HG02870 (cell line): ENCODE measurements around the gene TBC1D1.
A peak's percentile ranks its signal among the peaks of the same experiment; 100 is the strongest.

Experiments used
- ATAC-seq: cut with Tn5 transposase; IDR thresholded peaks from one replicate; pipeline ENCODE4 v1.9.1; 2021; ENCODE audit warnings: mild to moderate bottlenecking, moderate library complexity; ENCODE audit not compliant: unreplicated experiment

Gene TBC1D1

DNA sequence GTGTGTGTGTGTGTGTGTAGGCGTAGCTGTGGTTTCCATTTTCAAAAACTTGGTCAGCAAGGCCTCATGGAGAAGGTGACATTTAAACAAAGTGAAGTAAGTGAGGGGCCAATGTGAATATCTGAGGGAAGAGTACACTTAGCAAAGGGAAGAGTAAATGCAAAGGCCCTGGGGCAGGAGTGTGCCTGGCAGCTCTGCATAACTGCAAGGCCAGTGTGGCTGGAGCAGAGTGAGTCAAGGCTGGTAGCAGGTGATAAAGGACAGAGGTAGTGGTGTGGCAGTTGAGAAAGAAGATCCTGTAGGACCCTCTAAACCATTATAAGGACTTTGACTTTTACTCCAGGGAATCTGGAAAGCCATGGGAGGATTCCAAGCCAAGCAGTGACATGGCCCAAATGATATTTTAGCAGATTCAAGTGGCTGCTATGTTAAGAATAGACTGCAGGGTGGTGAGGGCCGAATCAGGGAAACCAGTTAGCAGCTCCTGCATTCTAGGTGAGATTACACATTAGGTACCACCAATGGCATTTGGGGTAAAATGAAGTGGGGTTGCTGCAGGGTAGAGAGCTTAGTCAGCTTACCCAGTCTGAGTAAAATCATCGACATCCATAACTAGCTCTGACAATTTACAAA lies 5.9 kb upstream of the TBC1D1 start:
- ATAC-seq, result no peak

DNA sequence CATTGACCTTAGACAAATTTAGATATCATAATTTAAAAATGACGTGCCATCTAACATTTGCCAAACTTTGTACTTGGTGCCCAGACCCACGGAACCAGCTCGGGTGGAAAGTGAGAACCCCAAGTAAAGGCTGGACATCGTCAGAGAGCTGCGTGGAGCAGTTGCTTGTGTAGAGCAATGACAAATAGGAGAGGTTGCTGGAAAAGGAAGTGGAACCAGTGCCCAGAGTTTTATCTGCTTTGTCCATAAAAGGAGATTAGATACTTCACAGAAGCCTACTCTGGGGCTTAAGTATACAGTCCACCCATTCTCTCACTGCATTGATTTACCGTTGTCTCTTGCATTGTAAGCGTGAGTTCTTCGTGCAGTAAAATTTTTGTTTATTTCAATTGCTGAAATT lies 5.4 kb upstream of the TBC1D1 start:
- no peak for ATAC-seq

DNA sequence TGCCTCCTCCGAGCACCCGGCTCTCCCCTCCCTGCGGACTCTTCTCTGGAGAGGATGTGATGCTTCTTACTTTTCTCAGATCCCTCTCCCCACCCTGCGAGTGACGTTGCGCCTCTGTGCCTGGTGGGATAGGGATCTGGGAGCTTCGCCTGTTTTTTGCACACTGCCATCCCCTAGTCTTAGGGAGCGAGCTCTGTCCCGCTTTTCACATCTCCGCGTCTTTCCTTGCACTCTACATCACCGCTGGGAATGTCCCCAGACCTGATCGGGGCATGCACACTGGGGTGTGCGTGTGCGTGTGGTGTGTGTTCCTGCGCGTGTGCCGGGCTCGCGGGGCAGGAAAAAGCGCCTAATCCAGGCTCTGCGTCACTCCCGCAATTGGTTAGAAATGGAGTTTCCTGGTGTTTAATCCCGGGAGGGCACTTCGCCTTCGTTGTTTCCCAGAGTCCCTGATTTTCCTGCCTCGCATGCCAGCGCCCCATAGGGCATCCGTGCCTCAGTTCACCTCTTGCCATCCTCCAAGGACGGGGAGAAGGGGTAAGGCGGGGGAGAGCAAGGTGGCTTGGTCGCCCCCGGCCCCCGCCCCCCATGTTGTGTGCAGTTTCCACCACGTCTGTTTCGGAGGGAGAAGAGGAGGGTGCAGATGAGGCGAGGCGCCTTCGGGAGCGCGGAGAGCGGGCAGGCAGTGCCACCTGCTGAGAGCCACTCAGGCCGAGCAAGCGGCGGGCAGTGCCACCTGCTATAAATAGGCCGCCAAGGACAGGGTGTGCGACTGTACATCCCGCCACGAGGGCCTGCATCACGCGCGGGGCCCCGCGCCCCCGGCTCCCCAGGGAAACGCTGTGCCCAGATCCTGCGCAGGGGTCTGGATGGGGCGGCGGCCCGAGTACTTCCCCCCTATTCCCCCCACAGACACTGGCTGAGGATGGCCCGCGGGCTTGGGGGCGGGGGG lies 759 bp upstream of the TBC1D1 start:
- no peak for ATAC-seq

DNA sequence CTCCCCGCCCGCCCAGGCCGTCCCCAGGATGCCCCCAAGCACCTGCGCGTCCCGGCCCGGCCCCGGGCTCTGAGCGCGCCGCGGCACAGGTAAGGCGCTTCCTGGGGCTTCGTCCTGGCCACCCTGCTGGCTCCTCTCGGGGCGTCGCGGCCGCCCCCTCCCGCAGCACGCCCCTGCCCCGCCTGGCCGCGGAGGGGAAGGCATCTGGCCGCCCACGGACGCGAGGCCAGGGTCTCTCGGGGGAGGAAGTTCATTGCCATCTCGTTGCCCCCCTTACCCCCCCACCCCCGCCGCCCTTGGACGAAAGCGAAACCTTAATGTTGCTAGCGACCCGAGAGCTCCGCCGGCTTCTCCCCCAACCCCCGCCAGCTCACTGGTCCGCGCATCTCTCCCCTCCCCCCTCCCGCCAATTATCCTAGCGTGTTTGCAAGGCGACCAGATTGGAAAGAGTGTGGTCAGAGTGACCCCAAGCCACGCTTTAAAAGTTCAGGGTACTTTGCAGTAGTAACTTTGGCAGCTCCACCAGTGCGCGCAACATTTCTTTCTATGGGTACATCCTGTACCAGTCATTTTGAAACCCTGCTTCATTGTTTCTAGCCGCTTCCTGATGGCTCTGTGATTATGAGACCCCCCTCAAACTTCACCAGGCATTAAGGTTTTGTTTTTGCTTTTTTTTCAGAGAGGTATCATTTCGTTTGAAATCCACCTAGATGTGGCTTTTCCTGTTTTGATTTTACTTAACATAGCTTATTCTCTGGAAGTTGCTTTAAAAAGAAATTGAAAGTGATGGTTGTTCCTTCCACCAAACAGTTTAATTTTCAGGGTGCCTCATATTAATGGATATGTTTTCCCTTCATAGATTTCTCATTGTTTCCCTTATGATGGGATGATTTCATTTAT lies 626 bp downstream of the TBC1D1 start:
- peak; percentile 59 for ATAC-seq

DNA sequence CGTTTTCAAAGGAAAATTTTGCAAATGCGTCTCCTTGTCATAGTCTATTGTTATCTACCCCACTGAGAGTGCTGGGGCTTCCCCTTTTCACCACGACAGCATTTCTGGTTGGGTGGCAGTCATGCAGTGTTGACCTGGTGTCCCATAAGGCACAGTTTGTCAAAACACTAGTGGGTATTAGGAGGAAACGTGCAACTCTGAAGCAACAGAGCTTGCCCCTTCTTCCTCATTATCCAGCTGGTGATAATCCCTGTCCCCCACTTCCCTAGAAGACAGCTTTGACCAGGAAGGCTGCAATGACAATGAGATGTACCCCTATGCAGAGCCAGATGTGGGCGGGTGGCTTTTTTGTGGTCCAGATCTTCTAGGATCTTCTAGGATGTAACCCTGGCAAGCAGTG lies 1.8 kb downstream of the TBC1D1 start:
- peak; percentile 58 for ATAC-seq

DNA sequence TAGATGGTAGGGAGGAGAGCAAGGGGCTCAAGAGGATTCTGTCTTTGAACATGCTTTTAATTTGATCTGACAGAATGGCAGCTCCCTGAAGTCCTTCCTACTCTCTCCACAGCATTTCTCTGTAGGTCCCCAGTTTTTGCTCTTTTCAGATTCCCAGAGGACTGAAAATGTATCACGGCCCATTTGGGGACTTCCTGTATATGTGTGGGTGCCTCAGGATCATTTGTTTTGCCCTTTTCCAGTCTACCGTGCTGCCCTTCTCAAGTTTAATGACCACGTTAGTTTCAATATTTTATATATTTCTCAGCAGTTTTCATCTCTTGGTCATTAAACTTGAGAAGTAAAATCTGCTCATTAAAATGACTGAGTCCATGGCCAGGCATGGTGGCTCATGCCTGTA lies 2.3 kb downstream of the TBC1D1 start:
- no peak for ATAC-seq

DNA sequence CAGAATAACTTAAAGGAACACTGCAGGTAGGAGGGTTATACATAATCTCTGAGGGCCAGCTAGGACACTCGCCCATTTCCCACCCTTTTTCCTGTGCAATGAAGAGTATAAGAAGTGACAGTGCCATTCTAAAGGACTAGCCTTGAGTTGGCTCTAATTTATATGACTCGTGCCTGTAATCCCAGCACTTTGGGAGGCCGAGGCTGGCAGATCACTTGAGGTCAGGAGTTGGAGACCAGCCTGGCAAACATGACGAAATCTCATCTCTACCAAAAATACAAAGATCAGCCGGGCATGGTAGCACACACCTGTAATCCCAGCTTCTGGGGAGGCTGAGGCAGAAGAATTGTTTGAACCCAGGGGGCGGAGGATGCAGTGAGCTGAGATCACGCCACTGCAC lies 4.4 kb downstream of the TBC1D1 start:
- ATAC-seq, result no peak

DNA sequence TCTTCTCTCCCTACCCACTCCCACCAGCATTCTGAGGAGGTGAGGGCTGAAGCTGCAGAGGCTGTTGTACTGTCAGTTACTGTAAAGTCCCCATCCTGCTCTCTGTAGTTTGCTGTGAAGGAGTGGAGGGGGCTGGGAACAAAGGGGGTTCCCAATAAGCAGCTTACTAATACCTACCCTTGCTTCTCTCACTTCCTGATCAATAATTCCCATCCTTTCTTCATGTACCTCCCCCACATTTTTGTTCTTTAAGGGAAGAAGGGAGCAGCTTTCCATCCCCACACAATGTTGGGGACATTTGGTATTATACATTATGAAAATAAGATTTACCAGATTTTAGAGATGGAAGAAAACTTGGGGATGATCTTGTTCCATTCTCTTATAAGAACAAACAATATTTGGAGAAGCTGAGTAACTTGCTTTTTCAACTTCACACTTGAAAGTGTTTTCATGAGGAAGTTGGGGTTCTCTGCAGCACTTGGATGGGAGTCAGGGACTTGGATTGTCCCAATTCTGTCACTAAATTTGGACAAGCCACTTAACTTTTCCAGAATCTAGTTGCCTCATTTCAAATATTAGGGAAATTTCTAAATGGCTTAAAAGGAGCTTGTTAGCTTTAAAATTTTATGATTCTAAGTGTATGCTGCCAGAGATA lies 5.4 kb downstream of the TBC1D1 start:
- no peak for ATAC-seq

DNA sequence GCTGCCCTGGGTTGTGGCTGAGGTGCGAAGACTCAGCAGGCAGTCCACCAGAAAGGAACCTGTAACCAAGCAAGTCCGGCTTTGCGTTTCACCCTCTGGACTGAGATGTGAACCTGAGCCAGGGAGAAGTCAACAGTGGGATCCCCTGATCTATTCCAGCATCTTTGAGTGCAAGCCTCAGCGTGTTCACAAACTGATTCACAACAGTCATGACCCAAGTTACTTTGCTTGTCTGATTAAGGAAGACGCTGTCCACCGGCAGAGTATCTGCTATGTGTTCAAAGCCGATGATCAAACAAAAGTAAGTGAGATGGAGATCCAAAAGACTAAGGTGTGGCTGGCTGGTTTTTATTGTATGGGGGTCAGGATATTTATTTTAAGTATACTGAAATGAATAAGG lies 11.3 kb downstream of the TBC1D1 start:
- no peak for ATAC-seq

DNA sequence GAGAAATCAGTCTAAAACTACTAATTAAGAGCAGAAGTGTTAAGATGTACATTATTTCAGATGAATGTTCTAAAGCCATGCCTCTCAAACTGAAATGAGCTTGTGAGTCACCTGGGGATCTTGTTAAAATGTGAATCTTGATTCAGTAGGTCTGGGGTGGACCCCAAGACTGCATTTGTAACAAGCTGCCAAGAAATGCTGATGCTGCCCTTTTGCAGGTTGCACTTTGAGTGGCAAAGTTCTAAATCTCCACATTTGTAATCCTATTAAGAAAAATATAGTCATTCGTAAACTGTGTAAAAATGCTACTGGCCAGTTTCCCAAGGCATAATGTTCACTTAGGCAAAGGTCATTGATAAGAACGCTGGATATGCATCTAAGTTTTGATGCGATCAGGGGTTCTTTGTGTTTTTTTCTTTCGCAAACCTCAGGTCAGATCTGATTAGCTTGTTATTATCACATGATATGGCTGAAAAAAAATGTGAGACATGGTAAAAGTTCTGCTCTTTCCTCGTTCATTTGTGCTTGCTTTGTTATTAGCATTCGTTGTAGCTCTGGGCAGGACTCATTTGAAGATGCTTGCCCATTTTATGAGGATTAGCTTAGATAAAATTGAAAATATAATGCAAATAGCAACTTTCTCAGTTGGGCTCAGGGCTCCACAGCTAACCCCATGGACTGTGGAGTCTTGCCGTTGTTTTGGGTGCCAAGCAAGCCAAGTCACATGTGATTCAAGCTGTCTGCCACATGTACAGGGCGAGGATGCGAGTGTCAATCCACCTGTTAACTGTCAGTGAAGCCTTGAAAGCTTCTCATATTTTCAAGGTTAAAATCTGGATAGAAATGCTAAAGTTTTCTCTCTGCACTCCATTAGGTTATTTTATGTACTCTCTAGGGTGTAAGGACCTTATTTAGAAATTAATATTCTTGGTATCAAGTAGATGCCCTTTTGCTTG lies 12.1 kb downstream of the TBC1D1 start:
- ATAC-seq, result no peak

DNA sequence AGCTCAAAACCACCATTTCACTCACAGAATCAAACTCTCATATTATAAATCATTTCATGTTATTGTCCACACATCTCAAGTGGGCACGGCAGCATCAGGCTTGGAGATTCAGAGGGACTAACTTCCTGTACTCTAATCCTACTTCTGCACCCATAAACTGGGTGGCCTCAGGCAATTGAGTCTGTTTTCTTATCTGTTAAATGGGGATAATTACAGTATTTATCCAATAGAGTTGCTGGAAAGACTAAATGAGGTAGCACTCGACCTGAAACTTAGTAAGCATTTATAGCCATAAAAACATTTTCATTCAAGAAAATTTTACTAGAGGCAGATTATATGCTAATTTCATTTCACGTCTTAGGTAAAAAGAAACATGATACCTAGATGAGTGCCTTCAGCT lies 13.0 kb downstream of the TBC1D1 start:
- ATAC-seq, result no peak

DNA sequence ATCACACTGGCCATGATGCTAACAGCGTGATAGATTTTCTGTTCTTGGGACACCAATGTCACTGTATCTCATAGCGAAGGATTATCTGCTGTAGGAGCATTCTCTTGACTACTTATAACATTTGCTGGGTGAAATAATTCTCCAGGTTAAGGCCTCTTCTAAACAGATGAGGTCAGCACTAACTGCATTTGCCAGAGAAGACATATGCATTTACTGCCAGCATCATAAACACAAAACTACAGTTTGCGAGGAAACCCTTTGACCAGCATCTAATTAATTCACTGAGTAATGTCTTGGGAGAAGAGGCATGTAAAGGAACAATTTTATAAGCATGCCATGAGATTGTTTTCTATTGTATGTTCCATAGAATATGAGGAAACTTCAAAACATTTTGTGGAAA lies 13.9 kb downstream of the TBC1D1 start:
- no peak for ATAC-seq

DNA sequence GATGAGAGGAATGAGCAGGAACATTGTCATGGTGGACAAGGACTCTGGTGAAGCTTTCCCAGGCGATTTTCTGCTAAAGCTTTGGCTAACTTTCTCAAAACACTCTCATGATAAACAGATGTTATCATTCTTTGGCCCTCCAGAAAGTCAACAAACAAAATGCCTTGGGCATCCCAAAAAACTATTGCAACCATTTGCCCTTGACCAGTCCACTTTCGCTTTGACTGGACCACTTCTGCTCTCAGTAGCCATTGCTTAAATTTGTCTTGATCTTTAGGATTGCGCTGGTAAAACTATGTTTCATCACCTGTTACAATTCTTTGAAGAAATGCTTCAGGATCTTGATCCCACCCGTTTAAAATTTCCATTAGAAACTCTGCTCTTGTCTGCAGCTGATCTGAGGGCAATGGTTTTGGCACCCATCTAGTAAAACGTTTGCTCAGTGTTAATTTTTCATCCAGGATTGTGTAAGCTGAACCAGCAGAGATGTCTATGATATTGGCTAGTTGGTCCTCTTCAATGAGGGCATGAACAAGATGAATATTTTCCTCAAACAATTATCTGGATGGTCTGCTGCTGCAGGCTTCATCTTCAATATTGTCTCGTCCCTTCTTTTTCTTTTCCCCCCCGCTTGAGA lies 14.8 kb downstream of the TBC1D1 start:
- ATAC-seq, result no peak

DNA sequence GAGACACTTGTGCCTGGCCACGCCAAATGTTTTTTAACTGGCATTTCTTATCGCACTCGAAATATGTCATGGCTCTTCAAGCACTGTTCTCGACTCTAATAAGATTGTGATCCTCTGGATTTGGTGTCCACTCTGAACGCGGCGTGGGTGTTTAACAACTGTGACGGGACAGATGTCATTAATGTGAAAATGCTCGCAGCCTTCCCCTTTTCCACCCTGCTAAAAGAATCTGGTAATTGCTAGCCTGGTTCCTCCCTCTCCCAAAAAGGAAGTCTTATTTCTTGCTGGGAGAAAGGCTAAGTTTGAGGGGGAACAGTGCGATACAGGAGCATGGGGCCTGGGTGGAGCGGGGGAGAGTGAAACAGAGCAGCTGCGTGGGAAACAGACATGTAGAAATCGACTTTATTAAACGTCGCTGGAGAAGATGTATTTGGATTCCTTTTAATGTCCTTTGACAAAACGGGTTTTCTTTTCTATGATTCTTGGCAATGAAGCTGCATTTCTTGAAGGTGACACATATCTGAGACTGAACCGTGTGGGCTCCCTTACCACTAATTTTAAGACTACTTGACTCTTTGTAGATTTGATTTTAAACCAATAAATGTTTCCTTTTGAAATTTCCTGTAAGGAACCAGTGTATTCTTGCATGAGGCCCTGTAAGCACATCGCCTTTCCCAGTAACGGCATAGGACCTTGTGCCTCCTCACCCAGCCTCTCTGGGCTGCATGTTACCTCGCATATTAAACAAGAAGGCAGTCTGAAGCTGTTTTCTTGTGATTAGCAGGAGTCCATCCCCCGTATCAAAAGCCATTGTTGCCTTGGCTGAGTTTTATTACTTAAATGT lies 17.8 kb downstream of the TBC1D1 start:
- no peak for ATAC-seq

DNA sequence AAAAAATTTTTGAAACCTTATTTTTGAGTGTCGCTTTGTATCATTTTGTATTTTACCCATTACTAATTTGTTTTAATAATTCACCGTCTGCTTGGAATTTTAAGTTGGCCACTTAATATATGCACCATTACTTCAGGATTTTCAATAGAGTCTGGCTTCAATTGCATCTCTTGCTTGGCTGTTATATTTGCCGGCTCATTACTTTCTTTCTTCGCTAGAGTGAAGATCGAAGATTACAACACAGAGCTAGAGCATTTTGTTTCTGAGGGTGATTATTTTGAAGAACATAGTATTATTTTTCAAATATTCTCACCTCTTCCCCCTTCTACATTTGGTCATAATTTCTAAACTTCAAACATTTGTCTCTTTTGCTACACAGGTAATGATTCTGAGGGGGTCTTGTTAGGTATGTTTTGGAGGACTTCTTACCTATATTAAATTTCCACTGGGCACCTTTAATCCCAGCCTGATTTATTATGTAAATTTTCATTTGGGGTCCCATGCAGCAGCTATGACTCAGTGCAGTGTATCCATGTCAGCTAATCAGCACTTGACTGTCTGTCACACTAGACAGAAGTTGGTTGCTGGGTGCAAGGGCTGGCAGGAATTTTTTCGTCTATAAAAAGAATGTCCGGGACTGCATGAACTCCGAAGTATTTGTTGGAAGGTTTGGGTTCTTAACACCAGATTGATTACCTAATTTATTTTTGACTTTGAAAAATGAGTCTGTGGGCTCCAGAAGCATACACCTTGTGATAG lies 18.6 kb downstream of the TBC1D1 start:
- ATAC-seq, result no peak

DNA sequence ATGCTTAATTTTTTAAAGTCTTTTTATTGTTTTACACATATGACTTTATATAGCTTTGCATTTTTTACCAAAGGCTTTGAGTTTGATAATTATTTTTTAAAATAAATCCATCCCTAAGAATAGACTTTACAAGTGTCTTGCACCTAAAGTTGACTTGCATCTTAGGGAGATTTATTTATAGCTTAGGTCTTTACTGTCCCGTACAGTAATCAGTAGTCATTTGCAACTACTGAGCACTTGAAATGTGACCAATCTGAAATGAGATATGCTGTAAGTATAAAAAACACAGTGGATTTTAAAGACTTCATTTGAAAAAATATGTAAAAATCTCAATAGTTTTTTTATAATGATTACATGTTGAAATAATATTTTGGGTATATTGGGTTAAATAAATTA lies 19.2 kb downstream of the TBC1D1 start:
- ATAC-seq, result no peak

DNA sequence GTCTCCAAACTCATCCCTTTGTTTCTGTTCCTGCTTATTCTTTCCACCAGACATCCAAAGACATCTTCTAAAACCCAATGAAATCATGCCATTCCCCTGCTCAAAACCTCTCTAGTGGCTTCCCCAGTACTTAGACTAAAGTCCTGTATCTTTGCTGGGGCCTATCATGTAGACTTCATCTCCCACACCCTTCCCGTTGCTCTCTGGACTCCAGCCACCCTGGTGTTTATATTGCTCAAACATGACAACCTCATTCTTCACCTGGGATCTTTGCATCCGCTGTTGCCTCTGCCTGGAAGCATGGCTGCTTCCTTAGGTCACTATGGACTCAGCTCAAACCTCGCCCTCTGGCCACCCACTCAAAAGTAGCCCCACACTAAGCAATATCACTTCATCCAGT lies 23.7 kb downstream of the TBC1D1 start:
- no peak for ATAC-seq

DNA sequence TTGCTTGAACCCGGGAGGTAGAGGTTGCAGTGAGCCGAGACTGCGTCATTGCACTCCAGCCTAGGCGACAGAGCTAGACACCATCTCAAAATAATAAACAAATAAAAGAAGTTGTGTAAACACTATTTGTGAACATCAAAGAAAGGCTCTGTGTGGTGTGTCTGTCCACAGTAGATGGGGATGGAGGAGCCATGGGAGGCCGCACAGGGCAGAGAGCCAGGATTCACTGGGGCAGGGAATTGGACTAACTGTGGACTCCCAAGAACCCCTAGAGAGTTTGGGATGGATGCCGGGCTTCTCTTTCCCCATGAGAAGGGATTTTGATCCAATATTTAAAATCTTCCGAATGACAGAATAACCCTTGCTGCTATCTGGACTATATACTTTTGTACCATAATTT lies 26.5 kb downstream of the TBC1D1 start:
- no peak for ATAC-seq
